Activated T-cell treated with anti-CD3 and anti-CD28 coated beads for 1 hour (primary cell): ENCODE measurements around the gene TCN1.
"Not testable (repeated sequence)": the region's sequence is repeated elsewhere in the genome, so short reads cannot be mapped to it uniquely, and the experiment has no call there.

Experiments used
- DNase-seq: peaks from one replicate; pipeline ENCODE4 v3.0.0-alpha.2; 2020; ENCODE audit warnings: low read depth

Gene TCN1

GRCh38 chr11:59857439-59858434 lies 8.6 kb downstream of the TCN1 start:
- DNase-seq: no peak

- no peak for DNase-seq
Measured at GRCh38 chr11:59854871-59855270, 11.4 kb downstream of the TCN1 start.

GRCh38 chr11:59851416-59851815 lies 14.9 kb downstream of the TCN1 start:
- not testable (repeated sequence) for DNase-seq

- not testable (repeated sequence) for DNase-seq
Measured at GRCh38 chr11:59849551-59849950, 16.7 kb downstream of the TCN1 start.

GRCh38 chr11:59849129-59849528 lies 17.2 kb downstream of the TCN1 start:
- DNase-seq: no peak

- DNase-seq: not testable (repeated sequence)
Measured at GRCh38 chr11:59848439-59848838, 17.8 kb downstream of the TCN1 start.

GRCh38 chr11:59847626-59848025 lies 18.7 kb downstream of the TCN1 start:
- DNase-seq: no peak

GRCh38 chr11:59846556-59846955 lies 19.7 kb downstream of the TCN1 start:
- no peak for DNase-seq

- no peak for DNase-seq
Measured at GRCh38 chr11:59845399-59845798, 20.9 kb downstream of the TCN1 start, which contains the start of gene CBLIF. Gene CBLIF (minus strand): TSS chr11:59845499. CDS start chr11:59845453, 46 bp downstream.

GRCh38 chr11:59842316-59842715 lies 24.0 kb downstream of the TCN1 start:
- DNase-seq: no peak

GRCh38 chr11:59841514-59841913 lies 24.8 kb downstream of the TCN1 start:
- no peak for DNase-seq

GRCh38 chr11:59839615-59840014 lies 26.7 kb downstream of the TCN1 start:
- no peak for DNase-seq

- DNase-seq: no peak
Measured at GRCh38 chr11:59833602-59834001, 32.7 kb downstream of the TCN1 start.

- DNase-seq: no peak
Measured at GRCh38 chr11:59829358-59829757, 36.9 kb downstream of the TCN1 start.

- no peak for DNase-seq
Measured at GRCh38 chr11:59822989-59823566, 43.2 kb downstream of the TCN1 start.

GRCh38 chr11:59818572-59818971 lies 47.7 kb downstream of the TCN1 start:
- DNase-seq: no peak

GRCh38 chr11:59816434-59816833 lies 49.9 kb downstream of the TCN1 start:
- DNase-seq: not testable (repeated sequence)

GRCh38 chr11:59815754-59816153 lies 50.5 kb downstream of the TCN1 start:
- DNase-seq: no peak

- DNase-seq: no peak
Measured at GRCh38 chr11:59814021-59814420, 52.3 kb downstream of the TCN1 start.

GRCh38 chr11:59813364-59813763 lies 52.9 kb downstream of the TCN1 start:
- no peak for DNase-seq

- no peak for DNase-seq
Measured at GRCh38 chr11:59812220-59812619, 54.1 kb downstream of the TCN1 start.

GRCh38 chr11:59810911-59811259 lies 55.4 kb downstream of the TCN1 start:
- DNase-seq: no peak

GRCh38 chr11:59810189-59810910 lies 55.9 kb downstream of the TCN1 start, which contains the start of gene MRPL16:
Gene MRPL16 (minus strand): TSS chr11:59810778. CDS start chr11:59810658, 120 bp downstream.
- DNase-seq: peak; percentile 83
